Fibroblast of skin of back (primary cell): ENCODE data around the gene SLC9A9.

Experiments
- DNase-seq: peaks from one replicate; pipeline ENCODE4 v3.0.0-alpha.2; 2013

Gene SLC9A9

GRCh38 chr3:143495527-143495926 is 352.7 kb downstream of the SLC9A9 start:
- no peak for DNase-seq

- no peak for DNase-seq
Observed at GRCh38 chr3:143486611-143487010, 361.7 kb downstream of the SLC9A9 start.

GRCh38 chr3:143484846-143485512 is 363.3 kb downstream of the SLC9A9 start:
- DNase-seq = peak; percentile 37

GRCh38 chr3:143483214-143483613 is 365.1 kb downstream of the SLC9A9 start:
- DNase-seq = no peak

DNA sequence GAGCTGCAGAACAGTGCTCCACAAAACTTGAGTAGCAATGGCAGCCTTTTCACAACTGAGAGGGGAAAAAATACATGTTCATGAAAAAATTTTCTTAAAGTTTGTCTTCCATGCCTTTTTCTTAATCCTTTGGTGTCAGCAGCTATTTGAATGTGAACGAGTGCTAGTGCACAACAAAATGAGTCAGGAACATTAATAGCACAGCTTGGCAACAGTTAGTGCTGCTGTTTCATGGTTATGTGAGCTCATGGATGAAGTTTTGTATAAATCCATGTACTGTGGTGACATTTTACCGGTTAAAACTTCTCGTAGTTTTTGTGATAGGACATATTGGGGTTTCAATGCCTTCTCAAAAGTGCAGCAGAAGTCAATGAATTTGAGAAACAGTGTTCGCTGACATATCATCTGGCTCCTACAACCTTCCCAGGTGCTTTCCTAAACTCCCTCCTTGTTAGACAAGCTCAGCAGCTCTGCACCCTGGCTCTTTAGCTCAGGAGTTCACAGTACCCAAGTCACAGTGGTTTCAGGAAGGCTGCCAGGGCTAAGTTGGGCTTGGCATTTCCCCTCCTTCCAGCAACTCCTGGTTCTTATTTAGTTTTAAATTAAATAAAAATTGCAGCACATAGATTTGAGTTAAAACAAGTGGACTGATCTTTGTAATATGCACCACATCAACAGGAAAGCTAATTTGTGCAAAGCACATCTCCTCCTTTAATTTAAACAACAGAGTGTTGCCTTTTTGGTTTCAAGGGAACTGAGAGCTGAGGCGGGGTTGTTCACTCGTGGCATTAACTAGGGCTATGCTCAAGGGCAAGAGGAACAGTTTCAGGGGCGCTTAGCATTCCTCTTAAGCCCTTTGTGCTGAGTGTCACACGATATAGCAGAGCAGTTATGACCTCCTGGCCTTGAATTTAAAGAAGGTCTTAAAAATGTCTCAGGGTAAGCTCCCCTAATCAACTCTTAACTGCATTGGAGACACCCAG is 365.9 kb downstream of the SLC9A9 start:
- peak; percentile 22 for DNase-seq

DNA sequence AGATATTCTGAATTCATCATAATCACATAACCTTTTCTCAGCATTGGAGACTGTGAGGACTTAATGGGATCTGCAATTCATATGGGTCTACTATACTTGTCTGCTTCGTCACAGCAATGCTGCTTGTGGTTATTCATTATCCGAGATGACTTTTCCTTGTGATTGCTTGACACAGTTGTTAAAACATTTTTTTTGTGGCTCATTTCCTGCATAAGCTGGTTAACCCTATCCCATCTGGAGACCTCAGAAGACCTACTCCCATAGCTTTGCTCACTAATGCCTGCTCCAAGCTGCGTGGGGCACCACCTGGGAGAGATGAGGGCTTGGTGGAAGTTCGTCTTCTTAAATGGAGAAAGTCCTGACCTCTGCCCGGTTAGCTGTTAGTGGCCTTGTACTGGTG is 367.9 kb downstream of the SLC9A9 start:
- peak; percentile 88 for DNase-seq

GRCh38 chr3:143479727-143480126 is 368.5 kb downstream of the SLC9A9 start:
- DNase-seq = no peak

DNA sequence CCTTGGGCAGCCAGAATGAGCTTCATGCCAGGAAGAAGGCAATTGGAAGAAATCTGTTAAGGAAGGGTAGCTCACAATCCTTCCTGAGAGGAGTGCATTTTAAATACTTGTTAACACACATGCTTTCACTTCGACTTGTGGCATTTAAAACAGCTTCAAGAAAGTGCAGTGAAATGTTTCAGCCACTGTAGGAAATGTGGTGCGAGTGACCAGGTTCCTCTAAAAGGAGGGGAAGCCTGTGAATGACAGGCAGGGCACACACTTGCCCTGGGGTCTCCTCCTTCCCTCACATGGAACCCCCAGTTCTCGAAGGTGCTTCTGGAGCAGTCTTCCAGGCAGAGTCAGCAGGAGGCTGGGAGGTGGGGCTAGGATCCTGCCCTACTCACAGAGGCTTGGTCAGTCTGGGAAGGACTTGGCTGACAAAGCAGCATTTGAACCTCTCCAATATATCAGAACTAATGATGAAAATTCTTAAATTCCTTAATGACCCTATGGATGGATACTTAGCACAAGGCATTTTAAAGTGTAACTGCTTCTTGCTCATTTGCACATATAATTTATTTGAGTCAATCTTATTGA is 370.1 kb downstream of the SLC9A9 start:
- no peak for DNase-seq

- no peak for DNase-seq
Observed at GRCh38 chr3:143476965-143477640, 371.2 kb downstream of the SLC9A9 start.

DNA sequence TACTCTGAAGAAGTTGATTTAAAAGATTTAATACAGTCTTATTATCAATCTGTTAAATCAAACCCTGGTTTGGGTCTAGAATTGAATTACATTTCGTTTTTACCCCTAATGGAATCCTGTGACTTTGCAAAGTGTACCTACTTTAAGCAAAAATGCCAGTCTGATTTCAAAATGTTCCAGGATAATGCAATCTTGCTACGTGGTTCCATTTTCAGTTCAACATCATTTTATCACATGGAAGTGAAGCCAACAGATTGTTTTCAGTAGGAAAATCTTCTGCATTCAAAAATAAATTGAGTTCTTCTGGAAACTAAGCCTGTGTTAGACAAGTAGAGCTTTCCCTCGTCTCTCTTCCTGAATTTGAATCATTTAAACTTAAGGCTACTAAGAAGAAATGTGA is 372.3 kb downstream of the SLC9A9 start:
- DNase-seq = no peak

DNA sequence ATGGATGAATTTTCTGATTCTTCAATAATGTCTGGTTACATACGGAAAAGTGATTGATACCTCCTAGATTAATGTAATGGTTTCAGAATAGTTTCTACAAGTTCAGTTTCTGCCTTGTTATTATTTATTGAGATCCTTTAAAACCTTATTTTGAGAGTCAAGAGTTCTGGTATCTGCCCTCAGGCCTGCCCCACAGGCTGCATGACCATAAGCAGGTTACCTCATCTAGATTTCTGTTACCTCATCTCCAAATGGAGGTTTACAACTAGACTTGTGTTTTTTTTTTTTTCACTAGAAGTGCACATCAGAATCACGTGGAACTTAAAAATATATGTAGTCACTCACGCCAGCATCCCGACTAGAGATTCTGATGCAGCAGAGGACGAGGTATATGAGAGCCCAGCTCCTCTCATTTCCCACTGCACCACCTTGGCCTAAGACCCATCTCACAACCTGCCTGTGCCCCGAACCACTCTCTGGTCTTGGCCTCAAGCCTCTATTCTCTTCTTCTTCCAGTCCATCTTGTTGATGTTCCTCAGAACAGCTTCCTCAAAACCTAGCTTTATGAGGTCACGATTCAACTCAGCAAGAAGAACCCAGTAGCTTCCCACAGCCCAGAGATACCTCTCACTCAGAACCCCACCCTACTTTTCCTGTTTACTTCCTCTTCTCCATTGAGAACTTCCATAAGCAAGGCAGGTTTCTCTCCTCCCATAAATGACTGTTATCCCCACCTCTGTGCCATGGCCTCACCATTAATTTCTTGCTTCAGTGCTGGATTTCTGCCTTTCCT is 375.3 kb downstream of the SLC9A9 start:
- DNase-seq = no peak

GRCh38 chr3:143471705-143472104 is 376.6 kb downstream of the SLC9A9 start:
- no peak for DNase-seq

DNA sequence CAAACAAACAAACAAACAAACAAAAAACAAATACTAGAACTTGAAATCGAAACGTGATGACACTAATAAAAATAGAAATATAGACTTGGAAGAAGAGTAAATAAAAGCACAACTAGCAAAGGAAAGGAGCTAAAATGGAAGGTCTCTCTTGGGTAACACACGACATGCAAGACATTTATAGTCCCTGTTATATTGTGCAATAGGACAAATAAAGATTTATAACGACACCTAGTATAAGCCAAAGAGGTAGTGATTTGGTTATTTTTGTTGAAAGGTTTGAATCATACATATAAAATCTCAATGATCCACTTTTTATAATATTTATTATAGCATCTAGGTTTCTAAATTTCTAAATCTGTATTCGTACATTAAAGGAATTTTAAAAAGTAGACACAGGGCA is 379.1 kb downstream of the SLC9A9 start:
- no peak for DNase-seq

DNA sequence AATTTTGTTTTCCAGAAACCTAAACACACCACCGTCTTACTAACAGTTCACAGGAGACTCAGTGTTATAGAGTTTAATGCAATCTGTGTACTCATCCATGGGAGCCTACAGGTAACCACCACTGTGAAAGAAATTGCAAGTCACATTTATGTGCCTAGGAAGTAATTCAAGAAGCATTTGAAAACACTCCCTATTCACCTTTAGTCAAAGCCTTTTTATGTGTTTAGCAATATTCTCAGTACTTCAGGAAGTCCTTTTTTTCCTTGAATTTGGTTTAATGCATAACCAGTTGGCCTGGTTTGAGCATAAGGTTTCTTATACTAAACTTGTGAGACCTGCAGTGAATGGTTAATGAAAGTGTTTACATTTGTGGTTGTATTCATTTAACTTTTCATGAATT is 382.6 kb downstream of the SLC9A9 start:
- no peak for DNase-seq

DNA sequence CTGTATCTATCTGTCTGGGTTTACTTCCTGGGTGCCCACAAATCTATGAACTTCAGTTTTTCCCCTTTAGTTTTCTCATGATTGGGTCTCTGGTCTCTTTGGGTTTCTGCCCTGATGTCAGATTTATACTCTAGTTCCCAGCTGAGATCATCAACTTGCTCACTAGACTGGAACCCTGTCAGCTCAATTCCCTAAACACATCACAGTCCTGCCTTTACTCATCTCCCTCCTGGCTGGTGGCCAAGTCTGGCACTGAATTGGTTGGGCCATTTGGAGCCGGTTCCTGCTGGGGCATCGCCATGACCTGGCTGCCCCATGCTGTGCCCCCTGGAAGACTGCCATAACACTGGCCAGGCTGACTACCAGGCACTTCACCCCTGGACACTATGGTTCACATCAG is 383.4 kb downstream of the SLC9A9 start:
- peak; percentile 40 for DNase-seq

GRCh38 chr3:143455480-143455879 is 392.8 kb downstream of the SLC9A9 start:
- no peak for DNase-seq

DNA sequence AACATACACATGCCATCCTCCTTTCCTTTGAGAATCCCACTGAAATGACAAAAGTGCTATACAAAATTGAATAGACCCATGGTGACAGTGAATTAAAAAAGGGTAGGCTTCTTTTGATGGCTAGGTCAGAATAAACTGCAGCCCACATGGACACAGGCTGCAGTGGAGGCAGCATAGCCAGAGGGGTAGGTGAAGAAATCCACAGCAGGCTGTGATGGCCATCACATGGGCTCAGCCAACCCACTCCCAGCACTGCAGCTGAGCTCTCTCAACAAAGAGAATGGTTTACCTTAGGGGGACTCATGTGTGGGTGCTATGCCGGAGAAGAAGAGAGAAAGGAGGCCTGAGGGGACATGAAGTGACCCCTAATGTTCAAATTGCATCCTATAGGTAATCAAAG is 397.6 kb downstream of the SLC9A9 start:
- DNase-seq = no peak

DNA sequence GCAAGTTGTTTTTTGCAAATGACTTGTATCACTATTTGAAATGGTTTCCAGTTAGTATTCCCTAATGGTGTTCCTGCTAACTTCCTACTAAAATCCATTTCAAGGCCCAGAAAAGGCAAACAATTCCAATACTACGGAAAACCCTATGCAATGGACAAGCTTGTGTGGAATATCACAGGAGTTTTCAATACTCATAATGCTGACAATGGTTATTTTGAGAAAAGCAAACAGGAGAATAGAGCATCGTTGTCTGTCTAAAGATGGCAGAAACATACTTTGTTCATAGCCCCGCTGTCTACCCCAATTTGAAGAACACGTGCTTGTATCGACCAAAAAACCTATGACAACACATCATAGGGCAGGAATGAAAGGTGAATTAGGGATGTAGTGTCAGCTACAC is 400.8 kb downstream of the SLC9A9 start:
- no peak for DNase-seq

- peak; percentile 56 for DNase-seq
Observed at GRCh38 chr3:143445118-143445517, 403.1 kb downstream of the SLC9A9 start.

- peak; percentile 98 for DNase-seq
Observed at GRCh38 chr3:143443851-143444331, 404.4 kb downstream of the SLC9A9 start.

DNA sequence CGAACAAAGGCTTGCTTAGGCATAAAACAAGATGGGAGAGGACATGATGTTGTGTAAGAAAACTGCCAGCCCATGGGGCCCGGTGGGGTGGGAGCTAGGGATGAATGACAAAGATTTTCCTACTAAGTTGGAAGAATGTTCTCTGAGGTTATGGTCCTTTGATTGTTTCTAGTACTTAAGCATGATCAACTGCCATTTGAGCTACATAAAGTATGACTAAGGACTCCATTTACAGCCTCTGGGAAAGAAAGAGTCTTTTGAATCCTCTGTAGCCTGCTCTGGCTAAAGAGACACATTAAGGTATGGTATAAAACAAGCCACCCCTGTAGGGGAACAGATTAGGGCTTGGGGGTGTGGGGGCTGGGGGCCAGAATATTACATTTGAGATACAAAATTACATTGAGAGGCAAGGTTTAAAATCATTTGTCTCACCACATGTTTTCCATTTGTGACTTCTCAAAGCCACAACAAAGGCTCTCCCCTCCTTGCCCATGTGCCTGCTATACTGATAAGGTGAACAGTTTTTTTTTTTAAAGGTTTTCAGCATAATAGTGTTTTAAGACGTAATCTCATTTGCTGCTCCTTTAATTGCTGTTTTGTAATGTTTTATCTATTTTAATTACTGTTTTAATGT is 405.3 kb downstream of the SLC9A9 start:
- DNase-seq = peak; percentile 33
